Endothelial cell of umbilical vein (primary cell): ENCODE data around the gene CRHR1. TPM values are rescaled to one million over a fixed set of nuclear protein-coding genes. Genes with fewer than 3 reads are reported as not detected.

ENCODE experiments used
- BruUV-seq: library from RNA; stranded (reverse); fragments of 400-500 nt; replicated peaks from 2 replicates; lab custom pipeline; 2021; lab: Mats Ljungman, UMichigan
- CTCF ChIA-PET: fragments of 300-600, 350-600 bp; sonication (Branson Sonifier 250); formaldehyde crosslinking; loops from one replicate; lab custom pipeline; 2021; ENCODE audit warnings: antibody characterized with exemption, inconsistent platforms; lab: Charles Lee
- POLR2A ChIA-PET: fragments of 300-600, 350-600 bp; sonication (Branson Sonifier 250); formaldehyde crosslinking; loops from one replicate; lab custom pipeline; 2021; ENCODE audit warnings: antibody characterized with exemption, inconsistent platforms; lab: Charles Lee
- DNase-seq: peaks from one replicate; pipeline ENCODE4 v3.0.0-alpha.2; 2011; ENCODE audit warnings: low read depth, low spot score
- FAIRE-seq: peaks from 2 replicates; lab custom pipeline; 2011; peaks lifted over from hg19 to GRCh38; lab: Jason Lieb, UNC
- H2AFZ ChIP-seq: 2 replicates; pipeline ENCODE4 v1.6.0; 2012; ENCODE audit warnings: low read depth, low read length, control low read depth, inconsistent platforms
- H3K27ac ChIP-seq: 2 replicates; pipeline ENCODE4 v1.5.1; 2011; ENCODE audit warnings: low read depth, mild to moderate bottlenecking, control low read depth, low read length, moderate library complexity; ENCODE audit not compliant: insufficient read depth
- H3K27me3 ChIP-seq, 2 experiments: 2 replicates each; pipeline versions ENCODE4 v1.6.0 to v1.6.1; 2011; ENCODE audit warnings: low read length in 2 of 2, mixed read lengths in 1 of 2; ENCODE audit not compliant: control insufficient read depth in 2 of 2, insufficient read depth in 2 of 2
- H3K36me3 ChIP-seq, 2 experiments: 2 replicates in 1 of 2; 3 replicates in 1 of 2; pipeline ENCODE4 v1.5.1; 2011; ENCODE audit warnings: low read length in 2 of 2, mild to moderate bottlenecking in 1 of 2, moderate library complexity in 1 of 2; ENCODE audit not compliant: control insufficient read depth in 2 of 2, insufficient read depth in 2 of 2; ENCODE audit errors: extremely low read depth in 1 of 2
- H3K4me1 ChIP-seq: 3 replicates; pipeline ENCODE4 v1.5.1; 2011; ENCODE audit warnings: mild to moderate bottlenecking, low read length; ENCODE audit not compliant: control insufficient read depth, insufficient read depth; ENCODE audit errors: extremely low read depth
- H3K4me2 ChIP-seq: 2 replicates; pipeline ENCODE4 v1.6.1; 2011; ENCODE audit warnings: low read length, control low read depth, mixed read lengths; ENCODE audit not compliant: insufficient read depth
- H3K4me3 ChIP-seq, 3 experiments: fragments of 200-600 bp in 1 of 3; sonication (generic), shearing (Covaris generic) in 1 of 3; replicated peaks in 1 of 3; 2 replicates each; pipeline ENCODE4 v1.5.1; 2011 to 2016; ENCODE audit warnings: control low read depth in 3 of 3, low read length in 3 of 3, mild to moderate bottlenecking in 2 of 3, inconsistent platforms in 1 of 3, low read depth in 1 of 3, moderate library complexity in 1 of 3; ENCODE audit not compliant: insufficient read depth in 1 of 3
- H3K79me2 ChIP-seq: 2 replicates; pipeline ENCODE4 v1.6.0; 2012; ENCODE audit warnings: low read length, inconsistent platforms; ENCODE audit not compliant: control insufficient read depth, insufficient read depth
- H3K9ac ChIP-seq: replicated peaks from 2 replicates; pipeline ENCODE3; 2011; ENCODE audit warnings: low read length, control low read depth; ENCODE audit not compliant: insufficient read depth; ENCODE audit errors: extremely low read depth
- H3K9me1 ChIP-seq: replicated peaks from 3 replicates; pipeline ENCODE4 v1.6.0; 2011; ENCODE audit warnings: mild to moderate bottlenecking, low read length; ENCODE audit not compliant: control insufficient read depth, insufficient read depth; ENCODE audit errors: extremely low read depth
- H3K9me3 ChIP-seq: replicated peaks from 2 replicates; pipeline ENCODE4 v1.5.1; 2012; ENCODE audit warnings: low read length, inconsistent platforms; ENCODE audit not compliant: control insufficient read depth, insufficient read depth
- H4K20me1 ChIP-seq: replicated peaks from 2 replicates; pipeline ENCODE3; 2011; ENCODE audit warnings: mild to moderate bottlenecking, low read length; ENCODE audit not compliant: control insufficient read depth, insufficient read depth; ENCODE audit errors: extremely low read depth
- CTCF ChIP-seq, 2 donors: IDR thresholded peaks; 1 replicate in 1 of 2; 2 replicates in 1 of 2; pipeline ENCODE4 v1.5.1; 2011; ENCODE audit warnings: low read length in 2 of 2, mild to moderate bottlenecking in 2 of 2, moderate library complexity in 2 of 2, control low read depth in 1 of 2, inconsistent platforms in 1 of 2, low read depth in 1 of 2; ENCODE audit not compliant: insufficient read depth in 1 of 2; ENCODE audit errors: extremely low read depth in 1 of 2
- EZH2 ChIP-seq: IDR thresholded peaks from 2 replicates; pipeline ENCODE4 v1.6.1; 2012; ENCODE audit warnings: borderline replicate concordance, low read depth, mild to moderate bottlenecking, moderate library complexity, low read length, inconsistent platforms; ENCODE audit not compliant: severe bottlenecking
- FOS ChIP-seq: IDR thresholded peaks from 2 replicates; pipeline ENCODE4 v1.6.1; 2011; ENCODE audit warnings: mild to moderate bottlenecking, low read length, moderate library complexity, borderline replicate concordance; ENCODE audit not compliant: insufficient read depth
- GATA2 ChIP-seq: IDR thresholded peaks from 2 replicates; pipeline ENCODE4 v1.7.0; 2011; ENCODE audit warnings: low read depth, mild to moderate bottlenecking, moderate library complexity, mixed read lengths, low read length; ENCODE audit not compliant: insufficient read length, insufficient read depth
- JUN ChIP-seq: IDR thresholded peaks from 2 replicates; pipeline ENCODE4 v1.6.1; 2011; ENCODE audit warnings: borderline replicate concordance, low read depth; ENCODE audit not compliant: insufficient read length, insufficient read depth
- MYC ChIP-seq: IDR thresholded peaks from one replicate; pipeline ENCODE4 v1.6.1; 2011; ENCODE audit warnings: mild to moderate bottlenecking, low read depth, low read length
- POLR2A ChIP-seq: IDR thresholded peaks from 2 replicates; pipeline ENCODE4 v1.6.1; 2012; ENCODE audit warnings: low read depth, mild to moderate bottlenecking, control low read depth, low read length
- POLR2AphosphoS5 ChIP-seq: IDR thresholded peaks from 2 replicates; pipeline ENCODE4 v1.6.1; 2012; ENCODE audit warnings: low read depth, mild to moderate bottlenecking, control low read depth, low read length, moderate library complexity; ENCODE audit not compliant: insufficient read depth
- dilution Hi-C: fragments of 300-500 bp; cut with MboI; formaldehyde crosslinking; loops from one replicate; pipeline ENCODE4 v1.15.0; 2019; ENCODE audit warnings: low sequenced_read_pairs; ENCODE audit not compliant: extremely low pct_ligation_motif_present
- intact Hi-C: fragments of 100-400 bp; cut with micrococcal nuclease; formaldehyde crosslinking; loops from one replicate; pipeline ENCODE4 v1.10.0; 2022
- polyA plus RNA-seq, 4 experiments: library from polyadenylated mRNA; depleted of rRNA in 3 of 4; stranded (reverse) in 3 of 4; unstranded in 1 of 4; fragments of >200 nt; gene quantifications; 2 replicates each; pipeline versions ENCODE4 v1.2.1 to v1.2.3, GENCODE V29; 2011 to 2012; ENCODE audit warnings: missing spikeins in 1 of 4
- total RNA-seq: library from RNA; stranded (reverse); gene quantifications from 2 replicates; pipeline ENCODE4 v1.2.3, GENCODE V29; 2021
- TF ChIP-seq, protein P1 (sequence below): IDR thresholded peaks from 2 replicates; pipeline ENCODE4 v1.6.1; 2011; ENCODE audit not compliant: insufficient read depth, insufficient read length

Gene CRHR1
- total and polyA plus RNA-seq, 2 donors (not counting 3 experiments of a cell fraction or from before 2014, with no cell fraction given) = not detected

DNA sequence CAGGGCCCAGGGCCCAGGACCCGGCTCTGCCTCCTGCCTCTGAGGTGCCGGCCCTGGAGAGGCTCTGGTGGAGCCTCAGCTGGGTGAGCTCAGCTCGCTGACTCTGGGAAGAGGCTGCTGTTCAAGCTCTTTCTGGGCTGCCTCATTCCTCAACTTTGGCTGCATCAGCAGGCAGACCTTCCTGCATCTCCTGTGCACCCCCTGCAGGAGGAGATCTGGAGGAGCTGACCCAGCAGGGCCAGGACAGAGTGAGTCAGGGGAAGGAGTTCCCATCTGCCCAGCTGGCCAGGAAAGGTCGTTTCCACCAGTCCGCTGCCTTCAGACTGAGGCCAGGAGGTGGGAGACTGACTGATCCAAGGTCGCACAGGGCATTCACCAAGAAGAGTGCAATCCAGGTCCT, 10.7 kb downstream of the CRHR1 start:
- CTCF ChIA-PET = interaction anchor here (1.2 kb wide), 1 partner anchor 155 kb away, joined by 4 read pairs; no protein-coding TSS in a partner anchor
- TF ChIP-seq POLR2A (no peak), MYC (no peak), POLR2AphosphoS5 (no peak), CTCF (IDR thresholded peaks at IDR 0.05; ENCODE audit: extremely low read depth in 1 of 2, insufficient read depth in 1 of 2, low read depth in 1 of 2, low read length in 2 of 2) (no peak), GATA2 (no peak), JUN (no peak), EZH2 (no peak), FOS (no peak)
- TF ChIP-seq, protein P1, sequence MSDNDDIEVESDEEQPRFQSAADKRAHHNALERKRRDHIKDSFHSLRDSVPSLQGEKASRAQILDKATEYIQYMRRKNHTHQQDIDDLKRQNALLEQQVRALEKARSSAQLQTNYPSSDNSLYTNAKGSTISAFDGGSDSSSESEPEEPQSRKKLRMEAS = no peak
- no peak for FAIRE-seq
- Histone ChIP-seq H3K79me2 (no peaks in the 10 kb centered on the region), H3K9me1 (no peaks in the 10 kb centered on the region), H3K4me2 (no peak overlapping the region), H3K9ac (no peak overlapping the region), H3K9me3 (no peaks in the 10 kb centered on the region), H3K36me3 (no peaks in the 10 kb centered on the region), H3K4me3 (no peak overlapping the region), H4K20me1 (no peaks in the 10 kb centered on the region), H3K27ac (no peak overlapping the region), H2AFZ (no peak overlapping the region), H3K27me3 (peaks cover 8 to 16% of the 10 kb centered on the region in 2 experiments), H3K4me1 (no peaks in the 10 kb centered on the region)
- POLR2A ChIA-PET = no interaction called here
- BruUV-seq = no TSS peak
- no peak for DNase-seq
- dilution Hi-C loops (no loop called here), intact Hi-C loops (no loop called here)
